ENCODE data around the gene RELL1.

RELL1 gene

DNA sequence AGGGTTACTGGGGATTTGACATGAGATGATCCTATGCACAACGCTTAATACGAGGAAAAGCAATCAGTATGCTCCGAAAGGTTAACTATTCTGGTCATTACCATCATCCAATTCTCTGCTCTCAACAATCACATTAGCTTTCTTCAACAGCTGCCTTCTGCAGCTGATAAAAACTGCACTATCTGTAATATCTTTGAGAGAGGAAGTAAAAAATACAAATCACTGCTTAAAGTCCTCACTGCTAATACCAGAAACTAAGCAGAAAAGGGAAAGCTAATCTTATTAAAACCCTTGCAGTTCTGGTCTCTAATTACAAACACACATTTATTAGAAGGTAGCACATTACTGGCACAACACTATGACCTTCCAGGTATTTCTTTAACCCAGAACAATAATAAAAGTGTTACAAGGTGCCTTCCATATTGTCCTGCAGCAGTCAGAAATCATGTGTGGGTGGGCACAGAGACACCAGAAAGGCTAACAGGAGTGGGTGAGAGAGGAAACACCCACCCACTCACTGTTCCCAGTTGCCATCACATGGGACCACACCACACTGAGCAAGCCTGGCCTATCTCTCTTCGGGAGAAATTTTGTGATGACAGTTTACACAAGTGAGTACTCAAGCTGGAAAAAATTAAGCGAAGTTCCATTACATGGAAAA, 71.0 kb downstream of the RELL1 start:
- no peak overlapping the region for H3K4me3 ChIP-seq (ENCODE audit: low read depth, low read length)
- TF ChIP-seq, protein P1, sequence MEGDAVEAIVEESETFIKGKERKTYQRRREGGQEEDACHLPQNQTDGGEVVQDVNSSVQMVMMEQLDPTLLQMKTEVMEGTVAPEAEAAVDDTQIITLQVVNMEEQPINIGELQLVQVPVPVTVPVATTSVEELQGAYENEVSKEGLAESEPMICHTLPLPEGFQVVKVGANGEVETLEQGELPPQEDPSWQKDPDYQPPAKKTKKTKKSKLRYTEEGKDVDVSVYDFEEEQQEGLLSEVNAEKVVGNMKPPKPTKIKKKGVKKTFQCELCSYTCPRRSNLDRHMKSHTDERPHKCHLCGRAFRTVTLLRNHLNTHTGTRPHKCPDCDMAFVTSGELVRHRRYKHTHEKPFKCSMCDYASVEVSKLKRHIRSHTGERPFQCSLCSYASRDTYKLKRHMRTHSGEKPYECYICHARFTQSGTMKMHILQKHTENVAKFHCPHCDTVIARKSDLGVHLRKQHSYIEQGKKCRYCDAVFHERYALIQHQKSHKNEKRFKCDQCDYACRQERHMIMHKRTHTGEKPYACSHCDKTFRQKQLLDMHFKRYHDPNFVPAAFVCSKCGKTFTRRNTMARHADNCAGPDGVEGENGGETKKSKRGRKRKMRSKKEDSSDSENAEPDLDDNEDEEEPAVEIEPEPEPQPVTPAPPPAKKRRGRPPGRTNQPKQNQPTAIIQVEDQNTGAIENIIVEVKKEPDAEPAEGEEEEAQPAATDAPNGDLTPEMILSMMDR (IDR thresholded peaks at IDR 0.05; ENCODE audit: low read depth, low read length, missing control alignments): no peak
- in situ Hi-C loops (cut with HindIII; ENCODE audit: low sequenced_read_pairs): no loop called here
- DNase-seq (ENCODE audit: low read depth): no peak

- TF ChIP-seq, protein P1 (IDR thresholded peaks at IDR 0.05; ENCODE audit: low read depth, low read length, missing control alignments): no peak
- in situ Hi-C loops (cut with HindIII; ENCODE audit: low sequenced_read_pairs): no loop called here
- no peak for DNase-seq (ENCODE audit: low read depth)
- H3K4me3 ChIP-seq (ENCODE audit: low read depth, low read length): no peak overlapping the region
These were observed 73.4 kb downstream of the RELL1 start for GRCh38 chr4:37612811-37613210.

DNA sequence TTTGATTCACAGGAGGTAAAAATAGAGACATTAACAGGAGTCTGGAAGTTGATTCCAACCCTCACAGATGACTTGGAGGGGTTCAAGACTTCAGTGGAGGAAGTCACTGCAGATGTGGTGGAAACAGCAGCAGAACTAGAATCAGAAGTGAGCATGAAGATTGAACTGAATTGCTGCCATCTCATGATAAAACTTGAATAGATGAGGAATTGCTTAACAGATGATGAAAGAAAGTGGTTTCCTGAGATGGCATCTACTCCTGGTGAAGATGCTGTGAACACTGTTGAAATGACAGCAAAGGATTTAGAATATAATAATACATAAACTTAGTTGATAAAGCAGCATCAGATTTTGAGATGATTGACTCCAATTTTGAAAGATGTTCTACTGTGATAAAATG, 76.5 kb downstream of the RELL1 start:
- H3K4me3 ChIP-seq (ENCODE audit: low read depth, low read length): no peak overlapping the region
- no peak for DNase-seq (ENCODE audit: low read depth)
- in situ Hi-C loops (cut with HindIII; ENCODE audit: low sequenced_read_pairs): no loop called here
- TF ChIP-seq, protein P1 (IDR thresholded peaks at IDR 0.05; ENCODE audit: low read depth, low read length, missing control alignments): no peak

GRCh38 chr4:37607018-37607417, 79.2 kb downstream of the RELL1 start:
- TF ChIP-seq, protein P1 (IDR thresholded peaks at IDR 0.05; ENCODE audit: low read depth, low read length, missing control alignments): no peak
- in situ Hi-C loops (cut with HindIII; ENCODE audit: low sequenced_read_pairs): no loop called here
- no peak overlapping the region for H3K4me3 ChIP-seq (ENCODE audit: low read depth, low read length)
- no peak for DNase-seq (ENCODE audit: low read depth)

DNA sequence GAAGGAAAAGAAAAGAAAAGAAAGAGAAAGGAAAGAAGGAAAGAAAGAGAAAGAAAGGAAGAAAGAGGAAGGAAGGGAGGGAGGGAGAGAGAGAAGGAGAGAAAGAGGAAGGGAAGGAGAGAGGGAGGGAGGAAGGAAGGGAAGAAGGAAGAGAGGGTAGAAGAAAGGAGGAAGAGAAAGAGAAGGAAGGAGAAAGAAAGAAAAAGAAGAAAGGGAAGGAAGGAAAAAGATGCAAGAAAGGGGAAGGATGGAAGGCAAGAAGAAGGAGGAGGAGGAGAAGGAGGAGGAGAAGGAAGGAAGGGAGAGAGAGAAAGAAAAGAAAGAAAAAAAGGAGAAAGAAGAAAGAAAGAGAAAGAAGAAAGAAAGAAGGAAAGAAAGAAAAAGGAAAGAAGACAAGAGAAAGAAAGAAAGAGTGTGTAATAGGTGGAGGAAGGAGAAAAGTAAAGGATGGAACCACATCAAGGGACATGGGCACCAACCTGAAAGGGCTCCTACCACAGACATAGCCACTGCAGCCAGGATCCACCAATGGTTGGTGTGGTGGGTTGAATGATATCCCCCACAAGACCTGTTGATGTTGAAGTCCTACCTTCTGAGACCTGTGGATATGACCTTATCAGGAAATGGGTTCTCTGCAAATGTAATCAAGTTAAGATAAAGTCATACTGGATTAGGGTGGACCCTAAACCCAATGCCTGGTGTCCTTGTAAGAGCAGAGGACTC, 80.2 kb downstream of the RELL1 start:
- in situ Hi-C loops (cut with HindIII; ENCODE audit: low sequenced_read_pairs): no loop called here
- DNase-seq (ENCODE audit: low read depth): no peak
- TF ChIP-seq, protein P1 (IDR thresholded peaks at IDR 0.05; ENCODE audit: low read depth, low read length, missing control alignments): no peak
- H3K4me3 ChIP-seq (ENCODE audit: low read depth, low read length): no peak overlapping the region

GRCh38 chr4:37604461-37604860, 81.7 kb downstream of the RELL1 start:
- H3K4me3 ChIP-seq (ENCODE audit: low read depth, low read length): no peak overlapping the region
- in situ Hi-C loops (cut with HindIII; ENCODE audit: low sequenced_read_pairs): no loop called here
- DNase-seq (ENCODE audit: low read depth): no peak
- TF ChIP-seq, protein P1 (IDR thresholded peaks at IDR 0.05; ENCODE audit: low read depth, low read length, missing control alignments): no peak
